Activated CD8-positive, alpha-beta memory T cell treated with anti-CD3 and anti-CD28 coated beads, Interleukin-2, amount 50 U/mL, for 1 hour (primary cell): ENCODE results near the gene PC.

Experiments
- DNase-seq: peaks from one replicate; pipeline ENCODE4 v3.0.0-alpha.2; 2020; ENCODE audit errors: extremely low read depth

Gene PC

GRCh38 chr11:66854729-66855211 lies 103.4 kb downstream of the PC start:
- no peak for DNase-seq

- no peak for DNase-seq
Observed at GRCh38 chr11:66854231-66854661, 103.9 kb downstream of the PC start.

GRCh38 chr11:66853242-66854229 lies 104.6 kb downstream of the PC start:
- no peak for DNase-seq

- no peak for DNase-seq
Observed at GRCh38 chr11:66852466-66853241, 105.5 kb downstream of the PC start.

GRCh38 chr11:66851698-66852465 lies 106.3 kb downstream of the PC start:
- DNase-seq, result no peak

GRCh38 chr11:66851239-66851596 lies 107.0 kb downstream of the PC start:
- DNase-seq, result no peak

- no peak for DNase-seq
Observed at GRCh38 chr11:66850588-66851238, 107.5 kb downstream of the PC start.

DNA sequence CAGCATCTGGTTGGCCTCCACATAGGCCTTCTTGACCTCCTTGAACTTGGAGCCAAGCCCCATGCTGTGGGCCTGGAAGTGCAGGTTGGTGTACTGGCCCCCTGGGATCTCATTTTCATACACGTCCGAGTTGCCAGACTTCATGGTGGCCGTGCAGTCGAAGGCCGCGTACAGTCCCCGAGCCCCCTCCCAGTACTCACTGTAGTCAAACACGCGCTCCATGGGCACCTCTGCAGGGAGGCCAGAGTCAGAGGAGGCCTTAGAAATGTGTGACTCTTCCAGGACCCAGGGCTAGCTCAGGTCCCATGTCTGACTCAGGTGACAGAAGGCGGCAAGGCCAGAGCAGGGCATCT lies 108.0 kb downstream of the PC start:
- no peak for DNase-seq

- no peak for DNase-seq
Observed at GRCh38 chr11:66849501-66850234, 108.5 kb downstream of the PC start.

- DNase-seq, result no peak
Observed at GRCh38 chr11:66848671-66849500, 109.3 kb downstream of the PC start.

- no peak for DNase-seq
Observed at GRCh38 chr11:66847461-66848232, 110.5 kb downstream of the PC start.

GRCh38 chr11:66846671-66847091 lies 111.5 kb downstream of the PC start:
- DNase-seq, result no peak

DNA sequence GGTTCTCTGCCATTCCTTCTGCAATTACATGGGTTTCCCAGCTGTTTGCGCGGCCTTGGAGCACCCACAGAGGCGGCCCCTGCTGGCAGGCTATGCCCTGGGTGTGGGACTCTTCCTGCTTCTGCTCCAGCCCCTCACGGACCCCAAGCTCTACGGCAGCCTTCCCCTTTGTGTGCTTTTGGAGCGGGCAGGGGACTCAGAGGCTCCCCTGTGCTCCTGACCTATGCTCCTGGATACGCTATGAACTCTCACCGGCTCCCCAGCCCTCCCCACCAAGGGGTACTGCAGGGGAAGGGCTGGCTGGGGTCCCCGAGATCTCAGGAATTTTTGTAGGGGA lies 112.3 kb downstream of the PC start:
- no peak for DNase-seq

DNA sequence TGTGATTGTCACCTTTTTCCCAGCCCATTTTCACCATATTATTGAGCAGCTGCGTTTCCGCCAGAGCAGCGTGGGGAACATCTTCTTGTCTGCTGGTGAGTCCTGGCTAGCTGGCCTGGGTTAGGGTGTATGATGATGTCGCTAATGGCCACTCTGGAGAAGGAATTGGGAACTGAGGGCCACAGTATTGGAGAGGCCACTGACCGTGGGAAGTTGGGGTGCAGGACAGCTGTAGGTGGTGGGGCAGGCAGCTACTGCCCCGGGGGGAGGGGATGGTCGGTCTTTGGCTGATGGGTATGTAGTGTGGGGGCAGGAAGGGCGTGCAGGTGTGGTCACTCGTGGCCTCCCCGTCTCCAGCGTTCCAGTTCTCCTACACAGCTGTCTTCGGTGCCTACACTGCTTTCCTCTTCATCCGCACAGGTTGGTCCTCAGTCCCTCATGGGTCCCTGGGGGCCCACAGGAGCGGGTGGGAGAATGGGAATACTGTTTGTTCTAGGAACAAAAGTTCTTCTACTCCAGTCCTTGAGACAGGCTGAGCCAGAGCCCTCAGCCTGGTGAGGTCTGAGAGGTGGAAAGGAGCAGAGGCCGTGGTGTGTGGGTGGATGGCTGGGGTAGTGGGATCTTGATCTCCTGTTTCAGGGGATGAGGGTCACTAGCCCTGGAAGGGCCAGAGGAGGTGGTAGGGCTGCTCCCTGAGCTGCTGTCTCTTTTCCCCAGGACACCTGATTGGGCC lies 112.9 kb downstream of the PC start:
- no peak for DNase-seq

- DNase-seq, result no peak
Observed at GRCh38 chr11:66844496-66845142, 113.6 kb downstream of the PC start.

GRCh38 chr11:66843776-66844495 lies 114.2 kb downstream of the PC start:
- DNase-seq, result no peak
